ENCODE data around the gene SPEM2. TPM values are rescaled to one million over a fixed set of nuclear protein-coding genes. Genes with fewer than 3 reads are reported as not detected.

The SPEM2 gene
- total RNA-seq, 3 donors from 2014 or later (not counting 1 experiment from before 2014, with no cell fraction given), result not detected

DNA sequence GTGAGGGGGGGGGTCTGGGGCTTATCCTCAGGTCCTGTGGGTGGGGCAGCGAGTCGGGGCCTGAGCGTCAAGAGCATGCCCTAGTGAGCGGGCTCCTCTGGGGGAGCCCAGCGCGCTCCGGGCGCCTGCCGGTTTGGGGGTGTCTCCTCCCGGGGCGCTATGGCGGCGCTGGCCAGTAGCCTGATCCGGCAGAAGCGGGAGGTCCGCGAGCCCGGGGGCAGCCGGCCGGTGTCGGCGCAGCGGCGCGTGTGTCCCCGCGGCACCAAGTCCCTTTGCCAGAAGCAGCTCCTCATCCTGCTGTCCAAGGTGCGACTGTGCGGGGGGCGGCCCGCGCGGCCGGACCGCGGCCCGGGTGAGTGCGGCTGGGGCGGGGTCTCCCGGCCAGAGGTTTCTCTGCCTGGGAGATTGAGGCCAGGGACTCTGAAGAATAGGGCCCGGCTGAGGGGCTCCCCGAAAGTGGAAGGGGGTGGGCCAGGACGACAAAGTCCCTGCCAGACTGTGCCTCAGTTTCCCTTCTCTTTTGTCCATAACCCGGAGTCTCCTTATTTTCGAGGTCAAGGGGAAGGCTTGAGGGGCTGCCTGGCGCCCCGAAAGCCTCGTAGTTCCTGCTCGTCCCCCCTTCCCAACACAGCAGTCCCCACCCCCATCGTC, 14.2 kb downstream of the SPEM2 start, which contains the start of gene FGF11:
TSS of gene FGF11 (plus strand) at position 51 of the 651 bp plus-strand sequence. CDS start at position 160, 109 bp downstream.
- no peak within 1 kb of the TSS for H3K27ac ChIP-seq (ENCODE audit: low read length)
- no peaks in the 10 kb centered on the region for H3K36me3 ChIP-seq (ENCODE audit: control insufficient read depth, insufficient read depth, low read length)
- Mint-ChIP-seq H3K27me3 (ENCODE audit: low read depth in 2 of 2) (peaks cover 37 to 45% of the 10 kb centered on the region in 2 donors), H3K9me3 (no peaks in the 10 kb centered on the region), H3K4me1 (peaks cover 29 to 49% of the 10 kb centered on the region in 2 donors), H3K27ac (peak within 1 kb of the TSS; percentile 31 to 48), H3K4me3 (peak within 1 kb of the TSS; percentile 69), H3K36me3 (no peaks in the 10 kb centered on the region)
- no peaks in the 10 kb centered on the region for H3K9me3 ChIP-seq (ENCODE audit: control insufficient read depth, insufficient read depth, low read length)
- intact Hi-C loops (cut with micrococcal nuclease), result loop anchor here (5.0 kb wide), 2 partner anchors 63 to 87 kb away; partner anchors contain the start of gene KCTD11
- no peak within 1 kb of the TSS for H3K4me3 ChIP-seq (ENCODE audit: low read length)
- H3K27me3 ChIP-seq (ENCODE audit: control insufficient read depth, insufficient read depth, low read length), result peaks cover 39% of the 10 kb centered on the region
- TF ChIP-seq CTCF (IDR thresholded peaks at IDR 0.05), result no peak
- 4% methylated on average over 50 of the region's 50 CpGs for WGBS (ENCODE audit: insufficient coverage)
- ATAC-seq (no peak), DNase-seq (peak in 1 of 2 donors; percentile 22)
- peaks cover 57% of the 10 kb centered on the region for H3K4me1 ChIP-seq (ENCODE audit: control insufficient read depth, insufficient read depth, low read length)

DNA sequence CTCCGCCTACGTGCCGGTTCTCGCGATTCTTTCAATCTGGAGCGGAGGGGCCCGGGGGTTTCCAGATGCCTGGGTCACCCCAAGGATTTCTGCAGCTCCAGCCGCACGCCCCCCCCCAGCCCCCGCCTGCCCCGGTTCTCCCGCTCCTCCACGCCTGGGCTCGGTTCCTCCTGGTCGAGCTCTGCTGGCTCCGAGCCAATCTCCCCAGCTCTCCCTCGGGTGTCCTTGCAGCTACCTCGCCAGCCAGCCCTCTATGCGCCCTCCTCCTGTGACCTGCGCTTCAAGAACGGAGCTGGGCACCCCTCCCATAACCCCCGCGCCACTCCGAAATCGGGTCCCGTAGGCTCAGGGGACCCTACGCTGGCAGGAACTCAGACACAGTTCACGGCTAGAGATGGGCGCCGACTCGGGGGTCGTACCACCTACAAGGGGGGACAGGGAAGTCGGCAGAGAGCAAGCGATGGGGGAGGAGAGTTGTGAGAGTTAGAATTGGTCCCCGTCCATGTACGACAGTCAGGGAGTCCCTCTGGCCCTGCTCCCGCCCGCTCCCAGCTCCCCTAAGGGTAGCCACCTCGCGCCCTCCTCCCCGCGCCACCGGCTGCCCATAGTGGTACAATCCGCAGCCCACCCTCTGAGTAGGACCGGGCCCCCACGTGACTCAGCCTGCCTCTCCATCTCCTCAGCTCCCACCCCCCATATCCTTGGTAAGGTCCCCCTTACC, 14.9 kb downstream of the SPEM2 start:
- peak in 1 of 2 donors; percentile 61 for DNase-seq
- intact Hi-C loops (cut with micrococcal nuclease), result no loop called here
- Mint-ChIP-seq H3K36me3 (no peaks in the 10 kb centered on the region), H3K27ac (peak overlapping the region in 1 of 2 donors; percentile 48), H3K9me3 (no peaks in the 10 kb centered on the region), H3K27me3 (ENCODE audit: low read depth in 2 of 2) (peaks cover 40 to 48% of the 10 kb centered on the region in 2 donors), H3K4me1 (peaks cover 29 to 48% of the 10 kb centered on the region in 2 donors), H3K4me3 (peak overlapping the region; percentile 69)
- H3K4me3 ChIP-seq (ENCODE audit: low read length), result no peak overlapping the region
- no peak overlapping the region for H3K27ac ChIP-seq (ENCODE audit: low read length)
- no peaks in the 10 kb centered on the region for H3K9me3 ChIP-seq (ENCODE audit: control insufficient read depth, insufficient read depth, low read length)
- no peak for TF ChIP-seq CTCF (IDR thresholded peaks at IDR 0.05)
- peaks cover 56% of the 10 kb centered on the region for H3K4me1 ChIP-seq (ENCODE audit: control insufficient read depth, insufficient read depth, low read length)
- WGBS (ENCODE audit: insufficient coverage), result 2% methylated on average over 46 of the region's 46 CpGs
- H3K27me3 ChIP-seq (ENCODE audit: control insufficient read depth, insufficient read depth, low read length), result peaks cover 44% of the 10 kb centered on the region
- no peak for ATAC-seq
- H3K36me3 ChIP-seq (ENCODE audit: control insufficient read depth, insufficient read depth, low read length), result no peaks in the 10 kb centered on the region

DNA sequence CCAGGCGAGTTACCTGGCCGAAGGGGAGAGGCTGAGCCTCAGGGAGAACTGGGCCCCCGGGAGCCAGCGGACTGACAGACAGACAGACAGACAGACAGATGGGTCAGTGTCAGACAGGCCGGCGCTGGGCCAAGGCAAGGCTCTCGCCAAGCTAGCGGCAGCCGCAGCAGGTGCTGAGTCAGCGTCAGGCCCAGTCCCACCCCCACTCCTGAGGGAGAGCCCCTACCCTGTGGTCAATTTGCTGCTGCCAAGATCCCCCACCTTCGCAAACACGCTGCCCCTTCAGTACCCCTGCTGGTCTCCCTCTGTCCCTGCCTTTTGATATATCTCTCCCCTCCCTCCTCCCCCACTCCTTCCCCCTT, 15.4 kb downstream of the SPEM2 start:
- no peaks in the 10 kb centered on the region for H3K9me3 ChIP-seq (ENCODE audit: control insufficient read depth, insufficient read depth, low read length)
- no peak overlapping the region for H3K27ac ChIP-seq (ENCODE audit: low read length)
- no peak for TF ChIP-seq CTCF (IDR thresholded peaks at IDR 0.05)
- intact Hi-C loops (cut with micrococcal nuclease), result no loop called here
- Mint-ChIP-seq H3K4me3 (no peak overlapping the region), H3K9me3 (no peaks in the 10 kb centered on the region), H3K36me3 (no peaks in the 10 kb centered on the region), H3K4me1 (peaks cover 32 to 51% of the 10 kb centered on the region in 2 donors), H3K27ac (no peak overlapping the region), H3K27me3 (ENCODE audit: low read depth in 2 of 2) (peaks cover 45 to 53% of the 10 kb centered on the region in 2 donors)
- H3K4me1 ChIP-seq (ENCODE audit: control insufficient read depth, insufficient read depth, low read length), result peaks cover 58% of the 10 kb centered on the region
- DNase-seq (peak; percentile 21 to 25), ATAC-seq (no peak)
- no peak overlapping the region for H3K4me3 ChIP-seq (ENCODE audit: low read length)
- H3K36me3 ChIP-seq (ENCODE audit: control insufficient read depth, insufficient read depth, low read length), result no peaks in the 10 kb centered on the region
- peaks cover 49% of the 10 kb centered on the region for H3K27me3 ChIP-seq (ENCODE audit: control insufficient read depth, insufficient read depth, low read length)
- 7% methylated on average over 12 of the region's 12 CpGs for WGBS (ENCODE audit: insufficient coverage)

Measured in natural killer cell (primary cell).